ENCODE measurements around the gene ASPG.

The ASPG gene

DNA sequence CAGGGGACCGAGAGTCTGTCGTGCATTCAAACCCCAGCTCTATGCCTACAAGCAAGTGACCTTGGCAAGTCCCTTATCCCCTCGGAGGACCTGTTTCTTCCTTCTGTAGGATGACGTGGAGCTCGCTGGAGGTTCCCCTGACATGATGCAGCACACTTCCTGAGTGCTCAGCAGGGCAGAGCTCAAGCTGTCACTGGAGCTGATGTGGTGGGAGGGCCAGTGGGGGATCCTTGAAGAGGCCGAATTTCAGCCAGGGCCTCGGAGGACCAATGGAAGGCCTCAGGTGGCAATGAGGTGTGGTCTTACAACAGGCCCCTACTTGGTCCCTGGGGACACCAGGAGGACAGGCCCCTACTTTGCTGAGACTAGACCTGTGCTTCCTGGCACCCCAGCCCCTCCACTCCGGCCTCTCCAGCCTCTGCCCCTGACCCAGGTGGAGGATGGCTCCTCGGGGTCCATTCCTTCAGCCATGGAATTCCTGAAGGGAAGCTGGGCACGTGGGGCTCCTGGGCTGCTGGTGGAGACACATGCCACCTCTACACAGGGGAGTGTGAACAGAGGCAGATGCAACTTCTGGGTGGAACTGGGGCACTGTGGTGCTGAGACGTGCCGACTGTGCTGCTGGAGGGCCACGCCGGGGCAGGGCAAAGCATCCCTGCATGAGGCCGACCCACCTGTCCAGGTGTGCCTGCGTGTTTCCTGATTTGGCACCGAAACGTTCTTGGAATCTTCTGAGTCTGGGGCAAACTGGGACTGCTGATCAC is 34.2 kb downstream of the ASPG start:
- TF ChIP-seq, protein P1, sequence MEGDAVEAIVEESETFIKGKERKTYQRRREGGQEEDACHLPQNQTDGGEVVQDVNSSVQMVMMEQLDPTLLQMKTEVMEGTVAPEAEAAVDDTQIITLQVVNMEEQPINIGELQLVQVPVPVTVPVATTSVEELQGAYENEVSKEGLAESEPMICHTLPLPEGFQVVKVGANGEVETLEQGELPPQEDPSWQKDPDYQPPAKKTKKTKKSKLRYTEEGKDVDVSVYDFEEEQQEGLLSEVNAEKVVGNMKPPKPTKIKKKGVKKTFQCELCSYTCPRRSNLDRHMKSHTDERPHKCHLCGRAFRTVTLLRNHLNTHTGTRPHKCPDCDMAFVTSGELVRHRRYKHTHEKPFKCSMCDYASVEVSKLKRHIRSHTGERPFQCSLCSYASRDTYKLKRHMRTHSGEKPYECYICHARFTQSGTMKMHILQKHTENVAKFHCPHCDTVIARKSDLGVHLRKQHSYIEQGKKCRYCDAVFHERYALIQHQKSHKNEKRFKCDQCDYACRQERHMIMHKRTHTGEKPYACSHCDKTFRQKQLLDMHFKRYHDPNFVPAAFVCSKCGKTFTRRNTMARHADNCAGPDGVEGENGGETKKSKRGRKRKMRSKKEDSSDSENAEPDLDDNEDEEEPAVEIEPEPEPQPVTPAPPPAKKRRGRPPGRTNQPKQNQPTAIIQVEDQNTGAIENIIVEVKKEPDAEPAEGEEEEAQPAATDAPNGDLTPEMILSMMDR (IDR thresholded peaks at IDR 0.05): no peak
- no peak overlapping the region for H3K27ac ChIP-seq
- no peak overlapping the region for H3K4me3 ChIP-seq
- DNase-seq (ENCODE audit: low spot score): no peak

DNA sequence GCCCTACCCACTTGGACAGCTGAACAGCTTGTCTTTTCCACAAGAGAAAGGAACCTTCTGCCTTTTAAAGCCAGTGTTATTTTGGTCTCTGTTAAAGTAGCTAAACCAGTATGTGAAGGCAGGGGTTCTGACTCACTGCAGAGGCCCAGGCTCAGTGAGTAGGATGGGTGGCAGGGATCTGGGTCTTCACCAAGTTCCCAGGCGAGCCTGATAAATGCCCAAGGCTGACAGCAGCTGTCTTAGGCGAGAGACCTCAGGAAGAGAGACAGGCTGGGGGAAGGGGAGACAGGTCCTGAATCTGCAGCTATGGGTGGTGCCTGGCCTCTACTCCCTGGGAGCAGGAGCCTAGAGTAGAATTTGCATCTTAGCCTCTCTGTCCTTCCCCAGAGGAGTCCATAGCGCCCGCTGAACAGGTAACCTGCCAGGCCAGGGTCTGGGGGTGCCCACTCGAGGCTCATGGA is 34.8 kb downstream of the ASPG start:
- DNase-seq (ENCODE audit: low spot score): no peak
- TF ChIP-seq, protein P1 (IDR thresholded peaks at IDR 0.05): no peak
- Histone ChIP-seq H3K27ac (no peak overlapping the region), H3K4me3 (no peak overlapping the region)

DNA sequence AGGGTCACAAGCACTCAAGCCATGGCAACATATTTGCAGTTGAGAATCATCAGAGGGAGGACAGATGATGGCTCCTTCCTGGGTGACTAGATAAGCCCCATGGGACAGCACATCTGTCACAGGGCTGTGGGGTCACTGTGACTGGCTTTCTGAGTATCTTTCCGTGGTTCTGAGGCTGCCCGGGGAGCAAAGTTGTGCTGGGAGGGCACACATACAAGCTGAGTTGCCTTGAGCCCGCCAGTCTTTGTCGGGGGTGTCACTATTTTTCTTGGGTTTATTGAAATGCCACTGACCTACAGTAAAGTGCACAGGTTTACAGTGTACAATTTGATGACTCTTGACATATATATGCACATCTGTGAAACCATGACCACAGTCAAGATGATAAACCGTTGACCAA is 35.6 kb downstream of the ASPG start:
- Histone ChIP-seq H3K27ac (no peak overlapping the region), H3K4me3 (no peak overlapping the region)
- no peak for DNase-seq (ENCODE audit: low spot score)
- TF ChIP-seq, protein P1 (IDR thresholded peaks at IDR 0.05): no peak

DNA sequence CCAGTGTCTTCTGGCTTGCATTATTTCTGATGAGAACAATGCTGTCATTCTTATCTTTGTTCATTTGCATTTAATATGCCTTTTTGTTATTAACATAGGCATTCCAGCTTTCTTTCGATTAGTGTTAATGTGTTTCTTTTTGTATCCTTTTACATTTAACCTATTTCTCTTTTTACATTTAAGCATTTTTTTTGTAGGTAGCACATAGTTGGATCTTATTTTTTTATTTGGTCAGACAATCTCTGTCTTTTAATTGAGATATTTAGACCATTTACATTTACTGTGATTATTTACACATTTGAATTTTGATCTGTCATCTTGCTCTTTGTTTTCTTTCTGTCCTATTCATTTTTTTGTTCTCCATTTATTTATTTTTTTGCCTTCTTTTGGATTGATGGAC is 38.4 kb downstream of the ASPG start:
- no peak for DNase-seq (ENCODE audit: low spot score)
- Histone ChIP-seq H3K4me3 (no peak overlapping the region), H3K27ac (no peak overlapping the region)
- TF ChIP-seq, protein P1 (IDR thresholded peaks at IDR 0.05): no peak

DNA sequence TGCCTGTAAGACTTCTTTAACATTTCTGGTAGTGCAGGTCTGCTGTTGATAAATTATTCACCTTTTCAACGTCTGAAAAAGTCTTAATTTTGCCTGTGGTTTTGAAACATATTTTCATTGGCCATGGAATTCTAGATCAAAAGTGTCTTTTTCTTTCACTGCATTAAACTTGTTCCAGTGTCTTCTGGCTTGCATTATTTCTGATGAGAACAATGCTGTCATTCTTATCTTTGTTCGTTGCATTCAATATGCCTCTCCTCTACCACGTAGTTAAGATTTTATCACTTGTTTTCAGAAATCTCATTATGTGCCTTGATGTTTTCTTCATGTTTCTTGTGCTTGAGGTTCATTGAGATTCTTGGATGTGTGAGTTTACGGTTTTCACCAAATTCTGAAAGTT is 39.5 kb downstream of the ASPG start:
- TF ChIP-seq, protein P1 (IDR thresholded peaks at IDR 0.05): no peak
- no peak overlapping the region for H3K4me3 ChIP-seq
- DNase-seq (ENCODE audit: low spot score): no peak
- no peak overlapping the region for H3K27ac ChIP-seq

DNA sequence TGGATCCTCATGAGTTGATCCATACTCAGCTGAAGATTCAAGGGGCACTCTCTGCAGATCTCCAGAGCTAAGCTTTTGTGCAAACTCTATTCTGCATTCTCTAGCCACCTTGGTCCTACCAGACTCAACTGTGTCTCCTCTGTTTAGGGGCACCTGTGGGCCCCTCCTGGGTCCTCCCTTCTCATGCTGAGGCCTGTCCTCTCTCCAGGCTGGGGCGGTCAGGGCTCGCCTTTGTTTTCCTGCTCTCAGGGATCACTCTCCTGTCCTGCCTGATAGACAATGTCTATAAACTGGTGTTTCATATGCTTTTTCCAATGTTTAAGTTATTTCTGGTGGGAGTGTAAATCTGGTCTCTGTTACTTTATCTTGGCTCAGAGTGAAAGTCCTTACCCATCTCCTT is 41.3 kb downstream of the ASPG start:
- Histone ChIP-seq H3K27ac (no peak overlapping the region), H3K4me3 (no peak overlapping the region)
- DNase-seq (ENCODE audit: low spot score): no peak
- TF ChIP-seq, protein P1 (IDR thresholded peaks at IDR 0.05): no peak

DNA sequence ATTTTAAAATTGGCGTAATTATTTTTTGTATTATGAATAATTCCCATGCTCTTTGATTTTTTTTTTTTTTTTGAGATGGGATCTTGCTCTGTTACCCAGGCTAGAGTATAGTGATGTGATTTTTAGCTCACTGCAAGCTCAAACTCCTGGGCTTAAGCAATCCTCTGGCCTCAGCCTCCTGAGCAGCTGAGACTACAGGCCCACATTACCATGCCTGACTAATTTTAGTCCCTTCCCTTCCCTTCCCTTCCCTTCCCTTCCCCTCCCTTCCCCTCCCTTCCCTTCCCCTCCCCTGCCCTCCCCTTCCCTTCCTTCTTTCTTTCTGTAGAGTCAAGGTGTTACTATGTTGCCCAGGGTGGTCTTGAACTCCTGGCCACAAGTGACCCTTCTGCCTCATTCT is 43.5 kb downstream of the ASPG start:
- H3K4me3 ChIP-seq: no peak overlapping the region
- TF ChIP-seq, protein P1 (IDR thresholded peaks at IDR 0.05): no peak
- no peak for DNase-seq (ENCODE audit: low spot score)

More for the DNA sequence above, 43.5 kb downstream of the ASPG start:
- H3K27ac ChIP-seq: no peak overlapping the region
